Left colon (tissue), 2 donors: Measurements from ENCODE around the gene SLC4A9. TPM values are rescaled to one million over a fixed set of nuclear protein-coding genes. Genes with fewer than 3 reads are reported as not detected.
"Not testable (repeated sequence)": the region's sequence is repeated elsewhere in the genome, so short reads cannot be mapped to it uniquely, and the experiment has no call there.

Source experiments
- ATAC-seq: fragments of 200-7000 bp; cut with Tn5 transposase; one replicate; pipeline ENCODE4 v1.9.1; 2020; ENCODE audit warnings: mild to moderate bottlenecking, moderate library complexity
- DNase-seq, 2 donors: peaks; one replicate each; pipeline ENCODE4 v3.0.0-alpha.2; 2020
- intact Hi-C, 2 donors: fragments of 100-400 bp; cut with DNase I in 1 of 2; cut with micrococcal nuclease in 1 of 2; formaldehyde crosslinking; loops; one replicate each; pipeline versions ENCODE4 v1.11.2 to v1.14.0; 2022; cut with DNase I, micrococcal nuclease
- total RNA-seq, 2 donors: library from RNA; stranded (reverse); fragmentation: NEBNext Ultra II Directional; extraction: Animal tissue kit (Norgen Biotek cat#: 25700); gene quantifications; one replicate each; pipeline ENCODE4 v1.2.1, GENCODE V29; 2021
- donor health status: DM: no; HTN: no; CAD: no.
- donor health status: DM: yes; HTN: yes; CAD: no.

The SLC4A9 gene
- total RNA-seq, 2 donors from 2014 or later, result 0.31 to 0.42 TPM

DNA sequence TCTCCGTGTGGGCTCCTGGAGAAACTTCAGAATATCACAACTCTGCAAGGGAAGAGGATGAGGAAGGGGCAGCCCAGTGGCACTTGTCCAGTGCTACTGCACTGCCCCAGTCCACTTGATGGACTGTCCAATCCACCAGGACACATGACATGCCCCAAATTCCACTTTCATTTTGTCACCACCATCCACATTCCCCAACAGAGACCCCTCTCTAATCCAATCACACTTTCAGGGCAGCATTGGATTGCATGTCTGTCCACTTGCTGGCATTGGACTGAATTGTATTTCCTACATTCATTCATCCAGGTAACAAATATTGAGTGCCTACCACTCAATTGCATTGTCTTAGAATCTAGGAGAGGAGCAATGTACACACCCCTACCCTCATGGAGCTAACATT, 28.4 kb upstream of the SLC4A9 start:
- ATAC-seq (no peak), DNase-seq (no peak)
- intact Hi-C loops, result no loop called here

DNA sequence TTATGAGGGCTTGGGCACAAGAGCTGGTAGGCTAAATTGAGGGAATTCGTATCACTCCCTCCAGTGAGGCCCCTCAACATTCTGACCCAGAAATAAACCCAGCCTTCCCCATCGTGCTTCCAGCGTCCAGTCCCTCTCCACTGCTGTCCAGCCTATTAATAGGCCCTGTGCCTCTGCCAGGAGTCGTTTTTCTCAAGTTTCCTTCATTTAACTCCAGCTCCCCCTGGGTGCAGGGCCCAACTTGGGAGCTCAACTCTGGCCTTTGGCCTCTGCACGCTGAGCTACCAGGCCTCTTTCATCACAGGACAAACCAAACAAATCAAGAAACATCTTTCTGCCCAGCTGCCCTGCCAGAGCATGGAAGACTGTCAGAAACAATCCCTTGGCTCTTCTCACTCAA, 23.6 kb upstream of the SLC4A9 start:
- intact Hi-C loops, result no loop called here
- DNase-seq, result no peak
- no peak for ATAC-seq

DNA sequence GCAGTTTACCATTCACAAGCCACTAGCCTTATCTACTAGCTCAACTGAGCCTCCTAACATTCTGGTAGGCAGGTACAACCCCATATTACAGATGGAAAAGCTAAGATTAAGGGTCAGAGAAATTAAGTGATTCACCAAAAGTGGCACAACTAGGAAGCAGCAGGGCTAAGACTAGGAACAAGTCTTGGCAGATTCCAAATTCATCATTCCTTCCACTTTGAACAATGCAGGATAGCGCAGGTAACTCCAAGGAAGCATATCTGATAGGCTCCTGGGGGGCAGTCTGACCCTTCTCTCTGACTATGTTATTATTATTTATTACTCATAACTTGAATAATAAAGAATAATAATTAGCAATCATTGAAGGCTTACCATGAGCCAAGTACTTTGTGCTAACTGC, 22.1 kb upstream of the SLC4A9 start:
- no peak for DNase-seq
- no peak for ATAC-seq
- intact Hi-C loops, result no loop called here

DNA sequence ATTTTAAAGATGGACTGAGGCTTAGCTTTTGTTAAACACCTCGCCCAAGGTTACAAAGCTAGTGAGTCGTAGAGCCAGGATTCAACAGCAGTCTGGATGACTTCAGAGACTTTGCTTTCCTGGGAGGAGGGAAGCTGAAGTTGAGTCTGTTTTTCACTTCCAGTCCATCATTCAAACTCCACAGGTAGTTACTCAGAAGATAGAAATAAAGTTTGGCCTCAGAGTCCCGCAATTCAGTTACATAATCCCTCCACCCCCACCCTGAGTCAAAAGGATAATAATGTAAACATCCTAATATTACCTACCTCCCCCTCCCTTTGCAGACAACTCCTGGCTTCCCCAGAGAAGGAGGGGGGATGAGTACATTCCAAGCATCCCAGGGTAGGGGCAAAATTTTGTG, 21.7 kb upstream of the SLC4A9 start:
- intact Hi-C loops, result no loop called here
- ATAC-seq, result no peak
- no peak for DNase-seq

DNA sequence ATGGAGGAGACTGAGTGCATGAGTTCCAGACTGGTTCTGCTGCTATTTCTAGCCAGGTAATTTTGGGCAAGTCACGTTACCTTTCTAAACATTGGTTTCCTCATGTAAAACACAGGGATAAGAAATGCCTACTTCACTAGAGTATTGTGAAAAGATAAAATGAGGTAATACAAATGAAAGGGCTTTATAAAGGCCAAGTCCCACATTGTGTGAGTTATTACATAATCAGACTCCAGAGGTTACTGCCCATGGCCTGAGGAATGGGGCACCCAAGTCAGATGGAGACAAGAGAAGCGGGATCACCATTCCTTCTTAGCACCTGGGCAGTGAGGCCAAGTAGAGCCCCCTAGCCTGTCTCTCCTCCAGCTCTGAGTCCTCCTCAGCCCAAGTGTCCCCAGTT, 21.1 kb upstream of the SLC4A9 start:
- intact Hi-C loops, result no loop called here
- ATAC-seq, result no peak
- no peak for DNase-seq

DNA sequence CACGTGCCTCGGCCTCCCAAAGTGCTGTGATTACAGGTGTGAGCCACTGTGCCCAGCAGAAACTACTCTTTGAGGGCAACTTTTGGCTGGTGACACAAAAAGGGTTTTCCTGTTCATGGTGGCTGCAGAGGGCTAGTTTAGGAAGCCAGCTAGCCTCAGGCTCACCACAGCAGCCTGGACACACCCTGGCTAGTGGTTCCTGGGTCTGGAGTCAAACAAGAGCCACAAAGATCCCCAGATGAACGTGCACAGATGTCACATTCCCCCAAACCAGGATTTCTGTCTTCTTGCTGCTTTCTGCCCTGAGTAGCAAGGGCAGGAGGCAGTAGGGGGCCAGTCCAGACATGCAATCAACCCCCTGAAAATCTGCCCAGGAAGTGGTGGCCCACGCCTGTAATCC, 20.4 kb upstream of the SLC4A9 start:
- ATAC-seq (no peak), DNase-seq (no peak)
- intact Hi-C loops, result no loop called here

DNA sequence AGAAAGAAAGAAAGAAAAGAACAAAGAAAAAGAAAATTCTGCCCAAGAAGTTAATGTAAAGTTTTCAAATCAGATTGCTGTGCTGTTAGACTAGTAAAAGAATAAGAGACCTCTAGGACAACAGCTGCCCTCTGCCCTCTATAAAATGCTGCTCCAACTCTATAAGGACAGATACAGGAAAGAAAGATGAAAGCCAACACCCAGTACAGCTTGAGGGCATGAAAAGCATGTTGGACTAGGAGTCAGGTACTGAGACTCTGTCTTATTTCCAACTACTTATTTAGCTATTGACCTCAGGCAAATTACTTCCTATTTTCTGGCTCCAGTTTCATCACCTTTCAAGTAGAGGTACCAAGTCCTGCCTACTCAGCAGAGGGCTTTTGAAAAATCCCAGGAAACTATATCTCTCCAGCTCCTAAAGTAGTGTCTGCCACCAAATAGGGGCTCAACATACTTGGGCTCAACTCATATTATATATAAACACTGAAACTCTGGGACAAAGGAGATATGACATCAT, 19.3 kb upstream of the SLC4A9 start:
- DNase-seq, result no peak
- intact Hi-C loops, result no loop called here
- ATAC-seq, result peak; percentile 72

DNA sequence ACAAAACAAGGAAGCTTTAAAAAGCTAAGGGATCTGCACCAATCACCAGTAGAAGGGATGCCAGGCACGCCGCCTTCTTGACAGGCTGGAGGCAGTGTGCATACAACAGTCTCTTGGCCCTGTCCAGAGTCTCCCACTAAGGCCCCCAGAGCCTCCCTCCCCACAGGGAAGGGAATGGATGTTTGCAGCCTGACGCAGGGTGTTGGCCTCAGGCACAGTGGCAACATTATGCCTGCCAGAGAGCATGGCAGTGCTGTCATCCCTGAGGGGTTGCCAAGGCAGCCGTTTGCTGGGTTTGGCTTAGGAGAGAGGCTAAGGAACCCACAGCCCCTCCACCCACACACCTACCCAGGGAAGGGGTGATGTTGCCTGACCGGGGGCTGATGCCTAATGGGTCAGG, 18.4 kb upstream of the SLC4A9 start:
- intact Hi-C loops, result no loop called here
- ATAC-seq (no peak), DNase-seq (peak in 1 of 2 donors; percentile 45)

DNA sequence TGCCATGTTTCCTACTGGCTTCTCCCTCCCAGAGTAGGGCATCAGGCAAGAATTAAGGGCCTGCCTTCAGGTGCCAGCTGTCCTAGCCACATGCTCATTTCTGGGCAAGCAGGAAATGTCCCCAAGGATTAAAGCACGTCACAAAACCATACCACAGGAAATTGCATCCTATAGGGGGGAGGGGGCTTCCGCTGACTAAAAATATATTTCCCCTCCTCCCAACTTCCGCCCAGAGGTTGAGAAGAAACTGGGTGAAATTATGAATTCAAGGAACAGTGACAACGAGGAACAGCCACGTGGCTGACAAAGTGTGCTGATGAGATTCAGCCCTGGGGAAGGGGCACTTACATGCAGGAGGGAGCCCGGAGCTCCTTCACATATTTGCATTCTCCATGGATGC, 17.7 kb upstream of the SLC4A9 start:
- intact Hi-C loops, result no loop called here
- DNase-seq, result no peak
- no peak for ATAC-seq

DNA sequence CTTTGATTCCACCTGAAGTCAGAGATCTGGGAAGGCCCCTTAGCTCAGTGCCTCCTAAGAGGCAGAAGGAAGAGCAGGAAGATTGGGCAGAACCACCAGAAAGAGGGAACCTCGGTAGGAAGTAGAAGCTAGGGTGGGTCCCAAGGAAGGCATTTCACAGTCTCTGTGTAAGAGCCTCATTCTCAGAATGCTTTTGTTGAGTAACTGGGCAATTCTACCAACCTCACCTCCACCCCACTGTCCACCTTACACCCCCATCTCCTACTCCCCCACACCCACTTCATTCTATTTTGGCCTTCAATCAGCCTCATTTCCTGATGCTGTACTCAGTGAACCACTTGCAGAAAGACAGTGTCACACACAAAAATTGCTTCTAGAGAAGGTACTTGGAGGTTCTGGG, 17.1 kb upstream of the SLC4A9 start:
- DNase-seq (no peak), ATAC-seq (no peak)
- intact Hi-C loops, result no loop called here

DNA sequence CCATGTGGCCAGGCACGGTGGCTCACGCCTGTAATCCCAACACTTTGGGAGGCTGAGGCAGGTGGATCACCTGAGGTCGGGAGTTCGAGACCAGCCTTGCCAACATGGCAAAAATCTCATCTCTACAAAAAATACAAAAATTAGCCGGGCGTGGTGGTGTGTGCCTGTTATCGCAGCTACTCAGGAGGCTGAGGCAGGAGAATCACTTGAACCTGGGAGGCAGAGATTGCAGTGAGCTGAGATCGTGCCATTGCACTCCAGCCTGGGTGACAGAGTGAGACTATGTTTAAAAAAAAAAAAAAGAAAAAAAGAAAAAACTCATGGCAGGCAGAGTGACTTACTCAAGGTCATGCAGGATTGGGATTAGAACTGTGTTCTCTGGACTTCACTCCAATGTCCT, 16.1 kb upstream of the SLC4A9 start:
- DNase-seq, ATAC-seq, intact Hi-C loops: not testable (repeated sequence)

DNA sequence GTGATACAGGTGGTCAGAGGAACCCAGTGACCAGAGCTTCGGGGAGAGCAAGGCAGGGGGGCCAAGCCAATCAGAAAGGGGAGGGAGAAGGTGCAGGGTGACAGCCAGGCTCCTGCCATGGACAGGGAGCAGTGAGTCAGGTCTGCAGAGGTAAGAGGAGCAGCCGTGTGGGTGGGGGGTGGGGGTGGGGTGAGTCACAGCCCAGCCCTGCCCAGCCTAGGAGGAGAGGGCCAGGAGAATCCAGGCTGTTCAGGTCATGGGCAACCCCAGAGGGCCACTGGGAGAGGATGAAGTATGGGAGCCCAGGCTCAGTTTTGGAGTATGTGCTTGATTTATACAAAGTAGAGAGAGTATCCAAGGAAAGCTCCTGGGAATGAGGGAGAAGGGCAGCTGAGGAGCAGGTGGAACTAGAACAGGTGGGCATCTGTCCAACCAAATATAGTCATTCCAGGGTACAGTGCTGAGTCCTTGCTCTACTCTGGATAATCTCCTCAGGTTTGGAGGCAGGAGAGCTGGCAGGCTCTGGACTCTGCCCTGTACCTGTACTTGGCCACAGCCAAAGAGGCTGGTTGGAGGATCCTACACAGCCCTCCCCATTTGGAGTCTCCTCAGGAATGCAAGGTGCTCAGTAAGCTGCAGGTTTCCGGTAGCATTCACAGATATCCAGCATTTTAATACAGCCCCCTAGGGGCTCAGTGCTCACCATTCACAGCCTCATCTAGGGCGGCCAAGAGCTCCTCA, 15.1 kb upstream of the SLC4A9 start:
- DNase-seq, result peak in 1 of 2 donors; percentile 40
- intact Hi-C loops, result no loop called here
- ATAC-seq, result peak; percentile 27

DNA sequence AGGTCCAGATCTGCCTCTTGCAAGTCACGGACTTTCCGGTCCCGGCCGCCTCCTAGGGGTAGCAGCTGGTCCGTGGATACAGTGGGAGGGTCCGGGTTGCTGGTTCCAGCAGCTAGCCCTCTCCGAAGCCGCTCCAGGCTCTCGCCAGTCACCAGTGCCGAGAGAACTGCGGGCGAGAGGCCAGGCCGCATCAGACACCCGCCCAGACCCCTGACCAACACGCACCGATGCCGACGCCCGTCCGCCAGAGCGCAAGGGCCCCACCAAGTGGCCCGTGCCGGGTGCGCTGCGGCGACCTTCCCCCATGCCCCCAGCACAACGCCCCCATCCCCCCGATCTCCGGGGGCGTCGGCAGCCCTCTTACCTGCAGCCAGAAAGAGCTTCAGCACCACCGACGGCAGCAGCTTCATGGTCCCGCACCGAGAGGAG, 14.1 kb upstream of the SLC4A9 start:
- DNase-seq (peak; percentile 59 to 68), ATAC-seq (peak; percentile 42)
- intact Hi-C loops, result no loop called here

DNA sequence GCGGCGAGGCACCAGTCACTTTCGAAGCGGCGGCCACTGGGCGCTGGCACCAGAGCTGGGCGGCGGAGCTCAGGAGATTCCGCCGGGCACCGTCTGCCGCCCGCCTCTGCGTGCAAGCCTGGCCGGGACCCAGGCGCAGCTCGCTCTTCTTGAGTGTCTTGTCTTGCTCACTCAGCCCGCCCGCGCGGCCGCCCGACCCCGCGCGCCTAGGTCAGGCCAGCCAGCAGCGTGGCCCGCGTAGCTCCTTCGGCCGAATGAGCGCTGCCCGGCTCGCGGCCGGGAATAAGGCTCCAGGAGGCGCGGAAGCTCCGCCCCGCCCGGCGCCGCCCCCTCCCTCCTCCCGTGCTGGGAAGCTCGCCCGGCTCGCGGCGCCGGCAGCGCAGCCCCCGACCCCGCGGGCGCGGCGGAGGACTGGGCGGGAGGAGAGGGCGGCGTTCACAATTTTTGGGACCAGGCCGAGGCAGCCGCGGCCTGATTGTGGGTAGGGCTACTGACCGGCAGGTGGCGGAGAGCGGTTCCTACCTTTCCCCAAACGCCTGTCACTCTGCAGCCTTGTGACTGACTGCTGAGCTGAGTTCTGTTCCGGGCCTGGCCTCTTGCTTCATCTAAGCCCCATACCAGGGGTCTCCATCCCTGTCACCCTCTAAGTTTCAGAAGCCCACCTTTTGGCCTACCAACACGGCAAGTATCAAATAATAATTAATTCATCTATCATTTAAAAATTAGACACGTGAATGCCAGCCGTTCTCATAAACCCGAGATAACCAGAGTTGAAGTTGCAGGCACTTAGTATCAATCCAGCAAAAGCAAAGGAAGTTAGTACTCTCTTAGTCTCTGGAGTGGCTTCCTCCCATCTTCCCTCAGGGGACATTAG, 13.4 kb upstream of the SLC4A9 start, which contains the start of gene HBEGF:
Gene HBEGF, minus strand, starts transcription at position 256 of the 874 bp plus-strand sequence. CDS start 275 bp downstream, outside the sequence.
- peak; percentile 77 to 88 for DNase-seq
- peak; percentile 67 for ATAC-seq
- intact Hi-C loops, result no loop called here

DNA sequence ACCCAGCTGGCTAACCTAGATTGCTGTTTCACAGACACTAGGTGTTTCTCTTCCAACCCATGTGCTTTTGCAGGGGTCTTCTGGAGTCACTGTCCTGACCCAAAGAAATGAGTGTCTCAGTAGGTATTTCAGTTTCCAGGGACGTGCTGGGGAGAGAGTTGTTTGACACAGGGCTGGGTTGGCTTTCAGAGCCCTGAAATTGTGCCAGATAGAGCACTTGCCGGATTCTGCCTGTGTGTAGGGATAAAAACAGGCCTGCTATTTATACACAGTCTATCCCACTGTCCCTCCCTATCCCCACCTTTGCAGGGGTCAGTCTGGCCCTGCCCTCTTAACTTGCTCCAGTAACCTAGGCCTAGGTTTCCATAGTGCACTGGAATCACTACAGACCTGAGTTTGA, 12.6 kb upstream of the SLC4A9 start:
- DNase-seq (no peak), ATAC-seq (no peak)
- intact Hi-C loops, result no loop called here

DNA sequence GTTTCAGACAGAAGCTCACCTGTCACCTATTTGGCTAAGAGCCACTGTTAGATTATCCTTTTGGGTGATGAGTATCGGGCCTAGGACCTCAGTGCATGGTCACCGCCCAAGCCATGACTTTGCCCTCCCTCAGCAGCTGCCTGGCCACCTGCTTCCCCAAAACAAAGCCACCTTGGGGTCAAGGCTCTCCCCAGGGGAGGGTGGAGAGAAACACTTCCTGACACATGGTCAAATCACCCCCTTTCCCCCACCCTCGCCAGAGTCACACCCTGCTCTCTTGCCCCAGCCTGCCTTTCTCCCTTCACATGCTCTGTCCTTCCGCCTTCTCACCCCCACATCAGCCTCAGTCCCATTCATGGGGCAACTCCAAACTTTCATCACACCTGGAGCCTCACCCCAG, 11.9 kb upstream of the SLC4A9 start:
- ATAC-seq (peak; percentile 58), DNase-seq (peak; percentile 42 to 81)
- intact Hi-C loops, result no loop called here

DNA sequence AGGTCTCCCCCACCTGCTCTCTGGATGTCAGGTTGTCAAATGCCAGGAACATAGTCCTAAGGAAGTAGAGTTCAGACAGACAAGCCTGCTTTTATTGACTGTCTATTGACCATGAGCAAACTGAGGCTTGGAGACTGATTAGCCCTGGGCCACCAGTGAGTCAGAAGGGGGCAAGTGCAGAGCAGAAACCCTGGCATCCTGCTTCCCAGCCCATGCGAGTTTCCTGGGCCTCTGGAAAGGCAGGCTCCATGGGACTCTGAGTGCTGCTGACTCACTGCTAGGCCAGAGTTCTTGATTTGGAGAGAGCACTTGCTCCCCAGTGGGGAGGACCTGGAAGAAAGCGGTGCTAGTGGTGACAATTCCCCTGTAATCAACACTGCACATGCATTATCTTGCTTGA, 10.8 kb upstream of the SLC4A9 start:
- ATAC-seq (peak; percentile 50), DNase-seq (peak in 1 of 2 donors; percentile 75)
- intact Hi-C loops, result no loop called here

DNA sequence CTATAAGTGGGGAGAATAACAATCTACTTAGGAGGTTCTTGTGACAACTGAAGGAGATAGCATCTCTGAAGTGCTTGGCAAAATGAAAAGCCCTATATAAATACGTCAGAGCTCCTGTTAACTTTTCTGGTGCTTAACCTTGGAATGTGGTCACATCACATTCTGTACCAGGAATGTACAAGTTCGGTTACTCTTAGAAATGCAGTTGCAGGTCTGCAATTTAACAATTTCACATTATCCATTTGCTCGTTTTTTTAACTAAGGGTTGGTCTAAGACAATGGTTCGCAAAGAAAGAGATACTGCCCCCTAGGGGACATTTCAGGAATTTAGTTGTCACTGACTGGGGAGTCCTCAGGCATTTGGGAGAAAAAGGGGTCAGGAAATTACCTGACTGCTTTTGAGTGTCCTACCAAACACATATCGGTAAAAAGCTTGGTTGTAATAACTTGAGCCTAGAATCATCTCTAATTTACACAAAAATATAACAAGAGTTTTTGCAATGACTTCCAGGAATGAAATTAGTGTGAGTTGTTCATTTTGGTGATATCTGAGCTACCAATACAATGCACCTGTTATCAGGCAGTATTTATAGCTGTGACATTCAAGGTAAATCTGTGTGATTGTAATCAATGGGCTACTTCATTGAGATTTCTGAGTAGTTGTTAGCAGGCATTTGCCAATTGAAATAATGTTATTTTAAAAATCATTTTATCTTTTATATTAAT, 8.2 kb upstream of the SLC4A9 start:
- no peak for ATAC-seq
- intact Hi-C loops, result loop anchor here in 1 of 2 donors (2.0 kb wide), 1 partner anchor 109 kb away; no protein-coding TSS in a partner anchor
- no peak for DNase-seq

DNA sequence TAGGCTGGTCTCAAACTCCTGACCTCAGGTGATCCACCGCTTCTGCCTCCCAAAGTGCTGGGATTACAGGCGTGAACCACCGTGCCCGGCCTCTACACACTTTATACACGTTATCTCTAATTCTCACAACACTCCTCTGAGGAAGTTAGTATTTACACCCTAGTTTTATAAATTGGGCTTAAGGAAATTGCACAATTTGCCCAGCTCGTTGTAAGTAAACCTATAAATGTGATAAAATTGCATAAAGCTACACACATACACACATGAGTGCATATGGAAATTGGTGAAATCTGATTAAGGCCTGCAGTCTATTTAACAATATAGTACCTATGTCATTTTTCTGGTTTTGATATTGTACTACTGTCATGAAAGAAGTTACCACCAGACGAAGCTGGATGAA, 4.4 kb upstream of the SLC4A9 start:
- ATAC-seq (no peak), DNase-seq (no peak)
- intact Hi-C loops, result loop anchor here in 1 of 2 donors (5.0 kb wide), 1 partner anchor 118 kb away; no protein-coding TSS in a partner anchor
